Breast epithelium (tissue), 3 donors: ENCODE data around the gene CTNNBL1.

Experiments used
- CTCF ChIP-seq, 3 donors: fragments of 450-650 bp; IDR thresholded peaks; one replicate each; pipeline ENCODE4 v1.5.1; 2016 to 2017; ENCODE audit warnings: antibody characterized with exemption in 3 of 3, mild to moderate bottlenecking in 3 of 3, moderate library complexity in 3 of 3
- POLR2A ChIP-seq: fragments of 450-650 bp; IDR thresholded peaks from one replicate; pipeline ENCODE4 v1.6.1; 2016; ENCODE audit warnings: antibody characterized with exemption, mild to moderate bottlenecking, moderate library complexity
- POLR2AphosphoS5 ChIP-seq, 3 donors: sonication (generic); formaldehyde crosslinking; IDR thresholded peaks; one replicate each; pipeline ENCODE4 v1.6.1; 2017; ENCODE audit warnings: antibody characterized with exemption in 3 of 3

GRCh38 chr20:37777012-37777950 lies 83.5 kb downstream of the CTNNBL1 start:
- TF ChIP-seq CTCF (IDR thresholded peaks at IDR 0.05) (no peak), POLR2A (no peak), POLR2AphosphoS5 (IDR thresholded peaks at IDR 0.05) (no peak)
